DOHH2 (cell line): ENCODE results near the gene GNAO1.

ENCODE experiments used
- H3F3A ChIP-seq: fragments of 200-600 bp; sonication (generic), shearing (Covaris generic); 2 replicates; pipeline ENCODE4 v1.6.0; 2016; ENCODE audit warnings: antibody characterized with exemption, mild to moderate bottlenecking; ENCODE audit not compliant: control insufficient read depth, insufficient read depth
- H3K27ac ChIP-seq: fragments of 200-600 bp; sonication (generic); 2 replicates; pipeline ENCODE4 v1.5.1; 2014; ENCODE audit warnings: low read depth, mild to moderate bottlenecking, low read length, moderate library complexity
- H3K27me3 ChIP-seq: fragments of 200-600 bp; sonication (generic); 2 replicates; pipeline ENCODE4 v1.6.1; 2014; ENCODE audit warnings: mild to moderate bottlenecking, low read length, mixed read lengths; ENCODE audit not compliant: control insufficient read depth
- H3K36me3 ChIP-seq: fragments of 200-600 bp; sonication (generic); 2 replicates; pipeline ENCODE4 v1.6.1; 2014; ENCODE audit warnings: mild to moderate bottlenecking, low read length, moderate library complexity, mixed read lengths; ENCODE audit not compliant: control insufficient read depth
- H3K4me1 ChIP-seq: fragments of 200-600 bp; sonication (generic); 2 replicates; pipeline ENCODE4 v1.6.1; 2014; ENCODE audit warnings: mild to moderate bottlenecking, low read length, mixed read lengths; ENCODE audit not compliant: control insufficient read depth
- H3K4me2 ChIP-seq: fragments of 200-600 bp; sonication (generic); 2 replicates; pipeline ENCODE4 v1.6.0; 2014; ENCODE audit warnings: mild to moderate bottlenecking, low read length, moderate library complexity
- H3K4me3 ChIP-seq: fragments of 200-600 bp; sonication (generic); 2 replicates; pipeline ENCODE4 v1.5.1; 2014; ENCODE audit warnings: mild to moderate bottlenecking, low read length, mixed read lengths
- H3K79me2 ChIP-seq: fragments of 200-600 bp; sonication (generic); 2 replicates; pipeline ENCODE4 v1.6.1; 2014; ENCODE audit warnings: mild to moderate bottlenecking, low read length, mixed read lengths; ENCODE audit not compliant: control insufficient read depth
- H3K9me2 ChIP-seq: fragments of 200-600 bp; sonication (generic); replicated peaks from 2 replicates; pipeline ENCODE4 v1.6.1; 2014; ENCODE audit warnings: mild to moderate bottlenecking, low read length, mixed read lengths; ENCODE audit not compliant: control insufficient read depth
- H3K9me3 ChIP-seq: fragments of 200-600 bp; sonication (generic); 2 replicates; pipeline ENCODE4 v1.6.1; 2014; ENCODE audit warnings: antibody characterized with exemption, low read length, mixed read lengths; ENCODE audit not compliant: control insufficient read depth, insufficient read depth
- H4K20me1 ChIP-seq: fragments of 200-600 bp; sonication (generic); 2 replicates; pipeline ENCODE4 v1.6.0; 2014; ENCODE audit warnings: low read depth, mild to moderate bottlenecking, antibody characterized with exemption, low read length, moderate library complexity; ENCODE audit not compliant: control insufficient read depth, insufficient read depth
- EZH2phosphoT487 ChIP-seq: fragments of 200-600 bp; sonication (generic); IDR thresholded peaks from 2 replicates; pipeline ENCODE4 v1.6.1; 2017; ENCODE audit warnings: borderline replicate concordance, mild to moderate bottlenecking, antibody characterized with exemption, low read length, moderate library complexity, mixed read lengths
- TF ChIP-seq, protein P1 (sequence below): fragments of 200-600 bp; sonication (generic); IDR thresholded peaks from one replicate; pipeline ENCODE4 v1.5.1; 2014; ENCODE audit warnings: antibody characterized with exemption, mild to moderate bottlenecking, low read depth, low read length; ENCODE audit not compliant: poor library complexity, severe bottlenecking

GNAO1 gene

DNA sequence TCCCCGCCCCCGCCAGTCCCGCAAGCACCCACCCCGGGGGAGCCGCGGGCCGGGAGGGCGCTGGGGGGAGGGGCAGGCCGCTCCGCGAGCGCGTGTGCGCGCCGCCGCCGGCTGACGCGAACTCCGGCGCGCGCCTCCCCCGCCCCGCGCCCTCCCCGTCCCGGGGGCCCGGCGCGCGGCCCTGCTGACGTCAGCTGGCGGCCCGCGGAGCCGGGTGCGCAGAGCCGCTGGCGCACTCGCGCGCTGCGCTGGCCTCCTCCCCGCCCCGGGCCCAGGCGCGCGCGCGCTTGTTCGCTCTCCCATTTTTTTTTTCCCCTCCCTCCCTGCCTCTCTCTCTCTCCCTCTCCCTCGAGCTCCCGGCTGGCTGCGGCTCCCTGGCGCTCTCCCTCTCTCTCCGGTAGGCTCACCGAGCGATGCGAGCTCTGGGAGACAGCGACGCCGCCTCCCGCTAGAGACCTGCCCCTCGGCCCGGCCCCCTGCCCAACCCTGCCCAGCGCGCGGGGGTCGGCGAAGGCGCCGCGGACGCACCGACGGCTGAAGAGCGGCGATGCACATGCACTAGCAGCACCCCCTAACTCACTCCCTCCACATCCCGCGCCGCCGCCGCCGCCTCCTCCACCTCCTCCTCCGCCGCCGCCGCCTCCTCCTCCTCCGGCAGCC, at the start of gene GNAO1:
GNAO1 (plus strand) TSS at position 334 of the 660 bp plus-strand sequence. CDS start 747 bp downstream, outside the sequence.
- H3K9me2 ChIP-seq = no peaks in the 10 kb centered on the region
- H3F3A ChIP-seq = no peaks in the 10 kb centered on the region
- no peaks in the 10 kb centered on the region for H3K36me3 ChIP-seq
- H3K4me3 ChIP-seq = no peak within 1 kb of the TSS
- no peaks in the 10 kb centered on the region for H3K4me1 ChIP-seq
- TF ChIP-seq, protein P1, sequence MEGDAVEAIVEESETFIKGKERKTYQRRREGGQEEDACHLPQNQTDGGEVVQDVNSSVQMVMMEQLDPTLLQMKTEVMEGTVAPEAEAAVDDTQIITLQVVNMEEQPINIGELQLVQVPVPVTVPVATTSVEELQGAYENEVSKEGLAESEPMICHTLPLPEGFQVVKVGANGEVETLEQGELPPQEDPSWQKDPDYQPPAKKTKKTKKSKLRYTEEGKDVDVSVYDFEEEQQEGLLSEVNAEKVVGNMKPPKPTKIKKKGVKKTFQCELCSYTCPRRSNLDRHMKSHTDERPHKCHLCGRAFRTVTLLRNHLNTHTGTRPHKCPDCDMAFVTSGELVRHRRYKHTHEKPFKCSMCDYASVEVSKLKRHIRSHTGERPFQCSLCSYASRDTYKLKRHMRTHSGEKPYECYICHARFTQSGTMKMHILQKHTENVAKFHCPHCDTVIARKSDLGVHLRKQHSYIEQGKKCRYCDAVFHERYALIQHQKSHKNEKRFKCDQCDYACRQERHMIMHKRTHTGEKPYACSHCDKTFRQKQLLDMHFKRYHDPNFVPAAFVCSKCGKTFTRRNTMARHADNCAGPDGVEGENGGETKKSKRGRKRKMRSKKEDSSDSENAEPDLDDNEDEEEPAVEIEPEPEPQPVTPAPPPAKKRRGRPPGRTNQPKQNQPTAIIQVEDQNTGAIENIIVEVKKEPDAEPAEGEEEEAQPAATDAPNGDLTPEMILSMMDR = no peak
- no peak for TF ChIP-seq EZH2phosphoT487
- no peaks in the 10 kb centered on the region for H3K79me2 ChIP-seq
- H3K27me3 ChIP-seq = peaks cover 7% of the 10 kb centered on the region; the same call in 1 of the 2 replicates
- no peaks in the 10 kb centered on the region for H4K20me1 ChIP-seq
- no peak within 1 kb of the TSS for H3K4me2 ChIP-seq
- H3K27ac ChIP-seq = no peak within 1 kb of the TSS
- no peaks in the 10 kb centered on the region for H3K9me3 ChIP-seq

DNA sequence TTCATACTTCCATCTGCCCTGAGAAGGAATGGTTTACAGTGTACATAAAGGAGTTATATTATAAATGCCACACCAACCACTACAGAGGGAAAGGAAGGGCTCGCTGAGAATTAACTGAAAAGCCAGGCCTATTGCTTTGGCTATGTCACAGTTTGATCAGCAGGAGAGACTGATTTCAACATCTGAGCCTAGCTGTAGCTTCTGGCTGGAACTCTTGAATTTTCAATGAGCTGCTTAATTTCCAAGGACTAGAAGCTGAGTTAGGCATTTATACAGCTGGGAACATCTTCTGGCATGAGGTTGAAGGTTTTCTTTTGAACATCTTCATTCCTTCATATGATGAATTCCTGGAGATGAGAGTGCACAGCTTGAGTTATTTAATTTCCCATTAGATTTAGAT, 47.6 kb upstream of the GNAO1 start:
- H4K20me1 ChIP-seq = no peaks in the 10 kb centered on the region
- H3K9me2 ChIP-seq = no peaks in the 10 kb centered on the region
- no peak overlapping the region for H3K4me3 ChIP-seq
- H3K27ac ChIP-seq = no peak overlapping the region
- no peaks in the 10 kb centered on the region for H3F3A ChIP-seq
- H3K4me2 ChIP-seq = no peak overlapping the region
- no peaks in the 10 kb centered on the region for H3K79me2 ChIP-seq
- TF ChIP-seq, protein P1 = no peak
- no peak for TF ChIP-seq EZH2phosphoT487
- no peaks in the 10 kb centered on the region for H3K36me3 ChIP-seq
- H3K27me3 ChIP-seq = no peaks in the 10 kb centered on the region
- no peaks in the 10 kb centered on the region for H3K4me1 ChIP-seq
- H3K9me3 ChIP-seq = no peaks in the 10 kb centered on the region

DNA sequence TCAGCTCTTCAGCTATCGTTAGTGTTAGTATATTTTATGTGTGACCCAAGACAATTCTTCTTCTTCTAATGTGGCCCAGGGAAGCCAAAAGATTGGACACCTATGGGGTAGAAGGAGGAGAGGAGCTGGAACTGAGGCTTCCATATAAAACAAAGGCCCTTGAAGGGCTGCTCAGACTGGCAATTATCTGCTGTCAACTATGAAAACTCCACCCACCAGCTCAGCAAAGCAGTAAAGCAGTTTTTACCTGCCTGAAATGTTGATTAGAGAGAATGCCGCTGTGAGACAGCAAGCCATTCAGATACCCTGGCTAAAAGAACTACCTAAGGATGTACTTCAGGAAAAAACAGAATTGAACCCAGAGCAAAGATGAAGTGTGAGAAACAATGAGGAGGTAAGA, 45.9 kb upstream of the GNAO1 start:
- no peak overlapping the region for H3K27ac ChIP-seq
- H3K36me3 ChIP-seq = no peaks in the 10 kb centered on the region
- no peaks in the 10 kb centered on the region for H3K4me1 ChIP-seq
- H3K9me3 ChIP-seq = no peaks in the 10 kb centered on the region
- H4K20me1 ChIP-seq = no peaks in the 10 kb centered on the region
- TF ChIP-seq EZH2phosphoT487 = no peak
- TF ChIP-seq, protein P1 = no peak
- no peak overlapping the region for H3K4me3 ChIP-seq
- no peaks in the 10 kb centered on the region for H3K79me2 ChIP-seq
- H3F3A ChIP-seq = no peaks in the 10 kb centered on the region
- no peak overlapping the region for H3K4me2 ChIP-seq
- H3K27me3 ChIP-seq = no peaks in the 10 kb centered on the region
- H3K9me2 ChIP-seq = no peaks in the 10 kb centered on the region
